OCI-LY1 (cell line): ENCODE data around the gene SSUH2.
"Not testable (repeated sequence)": the region's sequence is repeated elsewhere in the genome, so short reads cannot be mapped to it uniquely, and the experiment has no call there.

Experiments used
- H2AFZ ChIP-seq: fragments of 200-600 bp; sonication (generic), shearing (Covaris generic); 2 replicates; pipeline ENCODE4 v1.6.0; 2014; ENCODE audit warnings: antibody characterized with exemption, mild to moderate bottlenecking, low read length
- H3F3A ChIP-seq: fragments of 200-600 bp; sonication (generic), shearing (Covaris generic); 2 replicates; pipeline ENCODE4 v1.6.0; 2014; ENCODE audit warnings: mild to moderate bottlenecking, antibody characterized with exemption, low read length, moderate library complexity; ENCODE audit not compliant: insufficient read depth
- H3K27ac ChIP-seq: fragments of 200-600 bp; sonication (generic); 2 replicates; pipeline ENCODE4 v1.5.1; 2014; ENCODE audit warnings: low read length, mixed run types, mild to moderate bottlenecking, low read depth; ENCODE audit not compliant: poor library complexity, severe bottlenecking
- H3K27me3 ChIP-seq: fragments of 200-600 bp; sonication (generic); 2 replicates; pipeline ENCODE4 v1.6.0; 2014; ENCODE audit warnings: antibody characterized with exemption, mild to moderate bottlenecking, low read length, moderate library complexity; ENCODE audit not compliant: insufficient read depth
- H3K36me3 ChIP-seq: fragments of 200-600 bp; sonication (generic); 2 replicates; pipeline ENCODE4 v1.6.1; 2014; ENCODE audit warnings: mild to moderate bottlenecking, antibody characterized with exemption, low read length, moderate library complexity, mixed read lengths; ENCODE audit not compliant: insufficient read depth
- H3K4me1 ChIP-seq: fragments of 200-600 bp; sonication (generic); 2 replicates; pipeline ENCODE4 v1.5.1; 2014; ENCODE audit warnings: mild to moderate bottlenecking, low read length, moderate library complexity; ENCODE audit not compliant: insufficient read depth, severe bottlenecking
- H3K4me2 ChIP-seq: fragments of 200-600 bp; sonication (generic), shearing (Covaris generic); 2 replicates; pipeline ENCODE4 v1.6.1; 2014; ENCODE audit warnings: low read length
- H3K4me3 ChIP-seq: fragments of 200-600 bp; sonication (generic); 2 replicates; pipeline ENCODE4 v1.5.1; 2014; ENCODE audit warnings: low read length, low read depth, mild to moderate bottlenecking, mixed read lengths; ENCODE audit not compliant: poor library complexity, severe bottlenecking
- H3K79me2 ChIP-seq: fragments of 200-600 bp; shearing (Covaris generic); 2 replicates; pipeline ENCODE4 v1.6.1; 2016; ENCODE audit warnings: mixed run types, low read length, mixed read lengths; ENCODE audit not compliant: insufficient read depth
- H3K9ac ChIP-seq: fragments of 200-600 bp; sonication (generic), shearing (Covaris generic); 2 replicates; pipeline ENCODE4 v1.6.1; 2014; ENCODE audit warnings: mild to moderate bottlenecking, low read length, mixed read lengths
- H3K9me2 ChIP-seq: fragments of 200-600 bp; sonication (generic), shearing (Covaris generic); 2 replicates; pipeline ENCODE4 v1.6.1; 2014; ENCODE audit warnings: low read depth, mild to moderate bottlenecking, low read length, mixed read lengths
- H3K9me3 ChIP-seq: fragments of 200-600 bp; shearing (Covaris generic); 2 replicates; pipeline ENCODE4 v1.6.1; 2014; ENCODE audit warnings: low read length, mixed read lengths
- H4K20me1 ChIP-seq: fragments of 200-600 bp; sonication (generic), shearing (Covaris generic); 2 replicates; pipeline ENCODE4 v1.6.0; 2016; ENCODE audit warnings: mild to moderate bottlenecking, low read length; ENCODE audit not compliant: insufficient read depth
- CTCF ChIP-seq: fragments of 200-600 bp; sonication (generic), shearing (Covaris generic); IDR thresholded peaks from 2 replicates; pipeline ENCODE4 v1.5.1; 2017; ENCODE audit warnings: mild to moderate bottlenecking, antibody characterized with exemption, low read length, moderate library complexity, mixed read lengths
- EZH2 ChIP-seq: fragments of 200-600 bp; sonication (generic), shearing (Covaris generic); IDR thresholded peaks from 2 replicates; pipeline ENCODE4 v1.8.0; 2017; ENCODE audit warnings: borderline replicate concordance, mixed run types, mild to moderate bottlenecking, antibody characterized with exemption, low read length, moderate library complexity, mixed read lengths

The SSUH2 gene

GRCh38 chr3:8681349-8681748 lies 36.8 kb upstream of the SSUH2 start:
- H4K20me1 ChIP-seq: no peaks in the 10 kb centered on the region
- no peak overlapping the region for H3K9ac ChIP-seq
- TF ChIP-seq EZH2: no peak
- no peak for TF ChIP-seq CTCF
- H3K4me1 ChIP-seq: peaks cover 6% of the 10 kb centered on the region
- no peak overlapping the region for H3K27ac ChIP-seq
- H3K27me3 ChIP-seq: no peaks in the 10 kb centered on the region
- H3K9me3 ChIP-seq: no peaks in the 10 kb centered on the region
- no peak overlapping the region for H3K4me2 ChIP-seq
- no peaks in the 10 kb centered on the region for H3K79me2 ChIP-seq
- H3K9me2 ChIP-seq: no peaks in the 10 kb centered on the region
- H2AFZ ChIP-seq: no peak overlapping the region
- no peaks in the 10 kb centered on the region for H3F3A ChIP-seq
- H3K4me3 ChIP-seq: no peak overlapping the region
- no peaks in the 10 kb centered on the region for H3K36me3 ChIP-seq

GRCh38 chr3:8679817-8680553 lies 35.4 kb upstream of the SSUH2 start:
- not testable (repeated sequence) for H3K27me3 ChIP-seq, H2AFZ ChIP-seq, H3K4me1 ChIP-seq, H4K20me1 ChIP-seq, H3K9me3 ChIP-seq, H3K4me3 ChIP-seq, H3K27ac ChIP-seq, H3K4me2 ChIP-seq, H3K36me3 ChIP-seq, H3K9ac ChIP-seq, H3K9me2 ChIP-seq, H3K79me2 ChIP-seq, H3F3A ChIP-seq

- Histone ChIP-seq H3K36me3 (no peaks in the 10 kb centered on the region), H3K4me2 (no peak overlapping the region), H3F3A (no peaks in the 10 kb centered on the region), H3K27me3 (no peaks in the 10 kb centered on the region), H3K9me3 (no peaks in the 10 kb centered on the region), H4K20me1 (no peaks in the 10 kb centered on the region), H3K9me2 (no peaks in the 10 kb centered on the region), H3K9ac (no peak overlapping the region), H3K4me3 (no peak overlapping the region), H3K4me1 (peaks cover 6% of the 10 kb centered on the region), H3K79me2 (no peaks in the 10 kb centered on the region), H2AFZ (no peak overlapping the region), H3K27ac (no peak overlapping the region)
- TF ChIP-seq CTCF: no peak
- TF ChIP-seq EZH2: no peak
These were observed 34.2 kb upstream of the SSUH2 start for GRCh38 chr3:8678751-8679150.

- H3F3A ChIP-seq, H3K9ac ChIP-seq, H3K79me2 ChIP-seq, H4K20me1 ChIP-seq, H3K36me3 ChIP-seq, H3K4me3 ChIP-seq, H2AFZ ChIP-seq, H3K27me3 ChIP-seq, H3K9me2 ChIP-seq, H3K4me1 ChIP-seq, H3K4me2 ChIP-seq, H3K9me3 ChIP-seq, H3K27ac ChIP-seq: not testable (repeated sequence)
These were observed 32.7 kb upstream of the SSUH2 start for GRCh38 chr3:8677258-8677657.

- H3K36me3 ChIP-seq, H3K27me3 ChIP-seq, H3K27ac ChIP-seq, H3K9me2 ChIP-seq, H3K4me1 ChIP-seq, H2AFZ ChIP-seq, H3F3A ChIP-seq, H3K9me3 ChIP-seq, H3K79me2 ChIP-seq, H4K20me1 ChIP-seq, H3K4me3 ChIP-seq, H3K4me2 ChIP-seq, H3K9ac ChIP-seq: not testable (repeated sequence)
These were observed 31.0 kb upstream of the SSUH2 start for GRCh38 chr3:8675591-8675990.
